Adrenal gland (tissue), 5 donors: ENCODE measurements around the gene MAP1LC3B2.

ENCODE experiments used
- CTCF ChIP-seq, 6 experiments: fragments of 450-650 bp in 4 of 6; fragments of 200-600 bp in 2 of 6; sonication (generic) in 1 of 6; IDR thresholded peaks; 1 replicate in 5 of 6; 2 replicates in 1 of 6; pipeline versions ENCODE4 v1.5.1 to v1.8.0; 2016 to 2021; ENCODE audit warnings: antibody characterized with exemption in 6 of 6, mild to moderate bottlenecking in 2 of 6, moderate library complexity in 1 of 6
- POLR2A ChIP-seq, 2 donors: fragments of 450-650 bp; IDR thresholded peaks; one replicate each; pipeline ENCODE4 v1.6.1; 2017; ENCODE audit warnings: antibody characterized with exemption in 2 of 2, mild to moderate bottlenecking in 2 of 2, moderate library complexity in 1 of 2
- donor health status: DM: no; HTN: no; CAD: no.

GRCh38 chr12:116600959-116601918 is 42.1 kb downstream of the MAP1LC3B2 start:
- TF ChIP-seq CTCF (IDR thresholded peaks at IDR 0.05) (no peak), POLR2A (IDR thresholded peaks at IDR 0.05) (no peak)
